Pancreas (tissue), 10 donors: ENCODE measurements around the gene BUB1B. TPM values are rescaled to one million over a fixed set of nuclear protein-coding genes. Genes with fewer than 3 reads are reported as not detected.
"Not testable (repeated sequence)": the region's sequence is repeated elsewhere in the genome, so short reads cannot be mapped to it uniquely, and the experiment has no call there.

Source experiments
- ATAC-seq, 4 donors: fragments of 200-7000 bp; cut with Tn5 transposase; one replicate each; pipeline versions ENCODE4 v1.8.0 to v1.9.1; 2020; ENCODE audit warnings: mild to moderate bottlenecking in 4 of 4, moderate library complexity in 4 of 4
- DNase-seq, 6 donors: peaks; one replicate each; pipeline ENCODE4 v3.0.0-alpha.2; 2020
- FAIRE-seq: peaks from 2 replicates; lab custom pipeline; 2012; peaks lifted over from hg19 to GRCh38; lab: Jason Lieb, UNC
- H3K27ac ChIP-seq, 4 donors: fragments of 200-600 bp; sonication (generic); 1 replicate in 3 of 4; 2 replicates in 1 of 4; pipeline versions ENCODE4 v1.5.0 to v1.8.0; 2020
- H3K27me3 ChIP-seq, 4 donors: fragments of 200-600 bp; one replicate each; pipeline ENCODE4 v1.8.0; 2021
- H3K36me3 ChIP-seq, 3 donors: fragments of 200-600 bp; sonication (generic) in 1 of 3; one replicate each; pipeline versions ENCODE4 v1.5.0 to v1.8.0; 2020 to 2021
- H3K4me1 ChIP-seq, 3 donors: fragments of 200-600 bp; one replicate each; pipeline ENCODE4 v1.8.0; 2021
- H3K4me3 ChIP-seq, 4 donors: fragments of 200-600 bp; sonication (generic) in 2 of 4; one replicate each; pipeline versions ENCODE4 v1.5.0 to v1.8.0; 2020 to 2021
- H3K9me3 ChIP-seq, 4 donors: fragments of 200-600 bp; one replicate each; pipeline ENCODE4 v1.8.0; 2021
- CTCF ChIP-seq, 4 donors: fragments of 200-600 bp; sonication (generic) in 3 of 4; IDR thresholded peaks; one replicate each; pipeline versions ENCODE4 v1.5.0 to v1.8.0; 2021; ENCODE audit warnings: antibody characterized with exemption in 4 of 4
- WGBS, 2 donors: extraction: QIAGEN DNeasy Blood & Tissue Kit; methylation state at CpG; one replicate each; pipeline ENCODE4 v1.1.7; 2013; 5-methylcytosine and 5-hydroxymethylcytosine counted together
- intact Hi-C, 3 donors: fragments of 100-400 bp; cut with DNase I; formaldehyde crosslinking; loops; one replicate each; pipeline versions ENCODE4 v1.11.1 to v1.14.2; 2022
- polyA plus RNA-seq, 2 donors: library from polyadenylated mRNA; stranded (reverse); fragments of 200-250 nt; gene quantifications; one replicate each; pipeline ENCODE4 v1.2.3, GENCODE V29; 2013
- total RNA-seq, 6 donors: library from RNA; stranded (reverse); fragmentation: NEBNext Ultra II Directional in 4 of 6; extraction: Animal tissue kit (Norgen Biotek cat#: 25700) in 4 of 6; gene quantifications; one replicate each; pipeline versions ENCODE4 v1.2.1 to v1.2.4, GENCODE V29; 2021 to 2023
- donor health status: healthy with polysubstance abuse.
- donor health status: DM: no; HTN: no; CAD: no; lungs with moderate emphysema.
- donor health status: DM: no; HTN: no; CAD: no.
- donor health status: control.
- donor health status: control.
- donor health status: Bipolar disorder and iron deficiency.
- donor health status: DM: yes; HTN: yes; CAD: no.
- donor health status: DM: no; HTN: no; CAD: no.
- donor health status: DM: no; HTN: no; CAD: no.
- donor health status: DM: yes; HTN: yes; CAD: no.

BUB1B gene
- total and polyA plus RNA-seq, 8 donors, result 0.09 to 1.9 (median 1.0) TPM; not detected in 2

- H3K27ac ChIP-seq, result no peak overlapping the region
- 85 to 89% methylated on average over 13 of the region's 13 CpGs for WGBS, 2 donors
- H3K27me3 ChIP-seq, result peaks cover 0 to 6% (median 0%) of the 10 kb centered on the region in 4 donors
- H3K36me3 ChIP-seq, result no peaks in the 10 kb centered on the region
- intact Hi-C loops, result no loop called here
- no peaks in the 10 kb centered on the region for H3K4me1 ChIP-seq
- TF ChIP-seq CTCF (IDR thresholded peaks at IDR 0.05), result no peak
- ATAC-seq (no peak), DNase-seq (no peak), FAIRE-seq (no peak)
- no peaks in the 10 kb centered on the region for H3K9me3 ChIP-seq
- no peak overlapping the region for H3K4me3 ChIP-seq
Observed at GRCh38 chr15:40133544-40133943, 27.3 kb upstream of the BUB1B start.

- intact Hi-C loops, result no loop called here
- no peak for FAIRE-seq
Observed at GRCh38 chr15:40134885-40135284, 26.0 kb upstream of the BUB1B start.

GRCh38 chr15:40135846-40136450 lies 24.9 kb upstream of the BUB1B start:
- FAIRE-seq, H3K27ac ChIP-seq, H3K4me1 ChIP-seq, H3K27me3 ChIP-seq, ATAC-seq, DNase-seq, intact Hi-C loops, H3K9me3 ChIP-seq, H3K4me3 ChIP-seq, H3K36me3 ChIP-seq: not testable (repeated sequence)
- 74 to 83% methylated on average over 1 of the region's 1 CpG for WGBS, 2 donors

More at GRCh38 chr15:40134885-40135284, 26.0 kb upstream of the BUB1B start:
- 70 to 73% methylated on average over 9 of the region's 9 CpGs for WGBS, 2 donors
- Histone ChIP-seq H3K4me1 (no peaks in the 10 kb centered on the region), H3K9me3 (no peaks in the 10 kb centered on the region), H3K27ac (no peak overlapping the region), H3K4me3 (no peak overlapping the region), H3K36me3 (no peaks in the 10 kb centered on the region), H3K27me3 (peaks cover 0 to 6% (median 0%) of the 10 kb centered on the region in 4 donors)
- DNase-seq (no peak), ATAC-seq (no peak)
- no peak for TF ChIP-seq CTCF (IDR thresholded peaks at IDR 0.05)

GRCh38 chr15:40136470-40137302 lies 24.2 kb upstream of the BUB1B start:
- 87% methylated on average over 6 of the region's 6 CpGs for WGBS, 2 donors
- no peaks in the 10 kb centered on the region for H3K36me3 ChIP-seq
- DNase-seq (no peak), ATAC-seq (no peak), FAIRE-seq (no peak)
- TF ChIP-seq CTCF (IDR thresholded peaks at IDR 0.05), result no peak
- no peaks in the 10 kb centered on the region for H3K9me3 ChIP-seq
- no peak overlapping the region for H3K4me3 ChIP-seq
- intact Hi-C loops, result no loop called here
- H3K27ac ChIP-seq, result no peak overlapping the region
- H3K4me1 ChIP-seq, result no peaks in the 10 kb centered on the region
- H3K27me3 ChIP-seq, result no peaks in the 10 kb centered on the region

GRCh38 chr15:40137303-40138200 lies 23.3 kb upstream of the BUB1B start:
- FAIRE-seq (no peak), DNase-seq (no peak), ATAC-seq (no peak)
- Histone ChIP-seq H3K4me1 (no peaks in the 10 kb centered on the region), H3K4me3 (no peak overlapping the region), H3K27ac (no peak overlapping the region), H3K27me3 (no peaks in the 10 kb centered on the region), H3K36me3 (no peaks in the 10 kb centered on the region), H3K9me3 (no peaks in the 10 kb centered on the region)
- WGBS, 2 donors, result 89 to 97% methylated on average over 11 of the region's 11 CpGs
- no peak for TF ChIP-seq CTCF (IDR thresholded peaks at IDR 0.05)
- intact Hi-C loops, result no loop called here

- H3K9me3 ChIP-seq, FAIRE-seq, ATAC-seq, H3K4me3 ChIP-seq, H3K4me1 ChIP-seq, DNase-seq, H3K27me3 ChIP-seq, intact Hi-C loops, H3K27ac ChIP-seq, H3K36me3 ChIP-seq: not testable (repeated sequence)
- 48 to 54% methylated on average over 3 of the region's 3 CpGs for WGBS, 2 donors
Observed at GRCh38 chr15:40138201-40138570, 22.7 kb upstream of the BUB1B start.
